HG03095 (cell line): ENCODE data around the gene NOS3.

Experiments
- ATAC-seq: cut with Tn5 transposase; IDR thresholded peaks from one replicate; pipeline ENCODE4 v1.9.1; 2021; ENCODE audit warnings: moderate library complexity; ENCODE audit not compliant: unreplicated experiment

The NOS3 gene

GRCh38 chr7:151053751-151054150, 62.9 kb downstream of the NOS3 start:
- no peak for ATAC-seq

GRCh38 chr7:151056283-151056665, 65.5 kb downstream of the NOS3 start:
- ATAC-seq, result no peak

- ATAC-seq, result no peak
Measured at GRCh38 chr7:151056666-151057505, 66.1 kb downstream of the NOS3 start.

- peak; percentile 3 for ATAC-seq
Measured at GRCh38 chr7:151057506-151057988, 66.7 kb downstream of the NOS3 start, which contains the start of gene CDK5. Gene CDK5, minus strand, starts transcription at chr7:151057897. Its CDS starts 49 bp downstream, at chr7:151057848.

GRCh38 chr7:151057989-151058780, 67.4 kb downstream of the NOS3 start:
- ATAC-seq, result peak; percentile 89

- no peak for ATAC-seq
Measured at GRCh38 chr7:151058781-151059366, 68.1 kb downstream of the NOS3 start.

GRCh38 chr7:151059367-151060112, 68.7 kb downstream of the NOS3 start, which contains the start of gene SLC4A2:
Gene SLC4A2, plus strand, starts transcription at chr7:151059589. Its CDS starts 2,399 bp downstream, at chr7:151061988.
- ATAC-seq, result peak; percentile 26

GRCh38 chr7:151060113-151060415, 69.2 kb downstream of the NOS3 start:
- no peak for ATAC-seq

- ATAC-seq, result no peak
Measured at GRCh38 chr7:151060416-151061212, 69.8 kb downstream of the NOS3 start.

GRCh38 chr7:151061213-151062110, 70.6 kb downstream of the NOS3 start:
- ATAC-seq, result no peak

GRCh38 chr7:151062111-151062398, 71.2 kb downstream of the NOS3 start:
- ATAC-seq, result no peak

GRCh38 chr7:151062399-151063211, 71.8 kb downstream of the NOS3 start:
- ATAC-seq, result no peak

- no peak for ATAC-seq
Measured at GRCh38 chr7:151063212-151063561, 72.4 kb downstream of the NOS3 start.
